Fibroblast of lung (primary cell): Measurements from ENCODE around the gene DLGAP1. TPM values are rescaled to one million over a fixed set of nuclear protein-coding genes. Genes with fewer than 3 reads are reported as not detected.

Source experiments
- DNase-seq, 2 donors: peaks; one replicate each; pipeline versions ENCODE4 v3.0.0 to v3.0.0-alpha.2; 2010; ENCODE audit warnings: low read depth in 2 of 2
- H2AFZ ChIP-seq: 2 replicates; pipeline ENCODE4 v1.5.1; 2012; ENCODE audit warnings: low read length, control low read depth, inconsistent platforms
- H3K27ac ChIP-seq: 2 replicates; pipeline ENCODE4 v1.5.1; 2011; ENCODE audit warnings: low read length, control low read depth; ENCODE audit not compliant: insufficient read depth
- H3K27me3 ChIP-seq: 2 replicates; pipeline ENCODE4 v1.5.1; 2011; ENCODE audit warnings: mild to moderate bottlenecking, low read length; ENCODE audit not compliant: control insufficient read depth, insufficient read depth
- H3K36me3 ChIP-seq: 2 replicates; pipeline ENCODE4 v1.5.1; 2011; ENCODE audit warnings: low read length; ENCODE audit not compliant: control insufficient read depth, insufficient read depth
- H3K4me1 ChIP-seq: 2 replicates; pipeline ENCODE4 v1.5.1; 2011; ENCODE audit warnings: low read length; ENCODE audit not compliant: control insufficient read depth, insufficient read depth; ENCODE audit errors: extremely low read depth
- H3K4me2 ChIP-seq: 2 replicates; pipeline ENCODE4 v1.5.1; 2011; ENCODE audit warnings: low read length, control low read depth; ENCODE audit not compliant: insufficient read depth; ENCODE audit errors: extremely low read depth
- H3K4me3 ChIP-seq, 4 experiments: fragments of 200-600 bp in 1 of 4; sonication (generic) in 1 of 4; replicated peaks in 1 of 4; 2 replicates each; pipeline ENCODE4 v1.5.1; 2011 to 2016; ENCODE audit warnings: low read length in 4 of 4, low read depth in 3 of 4, mild to moderate bottlenecking in 3 of 4, control low read depth in 2 of 4, inconsistent platforms in 1 of 4, mixed read lengths in 1 of 4; ENCODE audit not compliant: insufficient read depth in 1 of 4; ENCODE audit errors: control extremely low read depth in 1 of 4
- H3K79me2 ChIP-seq: 2 replicates; pipeline ENCODE4 v1.5.1; 2012; ENCODE audit warnings: mild to moderate bottlenecking, low read length, inconsistent platforms; ENCODE audit not compliant: control insufficient read depth, insufficient read depth
- H3K9ac ChIP-seq: 2 replicates; pipeline ENCODE4 v1.5.1; 2011; ENCODE audit warnings: mild to moderate bottlenecking, low read length, control low read depth; ENCODE audit not compliant: insufficient read depth
- H3K9me3 ChIP-seq: 2 replicates; pipeline ENCODE4 v1.5.1; 2012; ENCODE audit warnings: low read depth, low read length; ENCODE audit not compliant: control insufficient read depth, insufficient read depth
- H4K20me1 ChIP-seq: 2 replicates; pipeline ENCODE4 v1.5.1; 2011; ENCODE audit warnings: low read length; ENCODE audit not compliant: control insufficient read depth, insufficient read depth; ENCODE audit errors: extremely low read depth
- EZH2 ChIP-seq: IDR thresholded peaks from 2 replicates; pipeline ENCODE4 v1.5.1; 2012; ENCODE audit warnings: low read length, control low read depth, mild to moderate bottlenecking; ENCODE audit errors: missing control alignments
- polyA plus RNA-seq, 2 donors: library from polyadenylated mRNA; depleted of rRNA in 1 of 2; stranded (reverse) in 1 of 2; unstranded in 1 of 2; fragments of >200 nt; gene quantifications; 2 replicates each; pipeline ENCODE4 v1.2.1, GENCODE V29; 2011 to 2012; ENCODE audit warnings: missing spikeins in 1 of 2
- total RNA-seq: library from RNA; depleted of rRNA; stranded (reverse); fragments of >200 nt; gene quantifications from 2 replicates; pipeline ENCODE4 v1.2.1, GENCODE V29; 2014
- TF ChIP-seq, protein P1 (sequence below), 2 donors: IDR thresholded peaks in 1 of 2; conservative IDR thresholded peaks in 1 of 2; 1 replicate in 1 of 2; 2 replicates in 1 of 2; pipeline ENCODE4 v1.5.1; 2011 to 2012; ENCODE audit warnings: low read length in 2 of 2, control low read depth in 1 of 2, inconsistent platforms in 1 of 2, low read depth in 1 of 2, mild to moderate bottlenecking in 1 of 2

Gene DLGAP1
- total and polyA plus RNA-seq, 2 donors (not counting 1 experiment from before 2014, with no cell fraction given) = 0.16 to 0.17 TPM

DNA sequence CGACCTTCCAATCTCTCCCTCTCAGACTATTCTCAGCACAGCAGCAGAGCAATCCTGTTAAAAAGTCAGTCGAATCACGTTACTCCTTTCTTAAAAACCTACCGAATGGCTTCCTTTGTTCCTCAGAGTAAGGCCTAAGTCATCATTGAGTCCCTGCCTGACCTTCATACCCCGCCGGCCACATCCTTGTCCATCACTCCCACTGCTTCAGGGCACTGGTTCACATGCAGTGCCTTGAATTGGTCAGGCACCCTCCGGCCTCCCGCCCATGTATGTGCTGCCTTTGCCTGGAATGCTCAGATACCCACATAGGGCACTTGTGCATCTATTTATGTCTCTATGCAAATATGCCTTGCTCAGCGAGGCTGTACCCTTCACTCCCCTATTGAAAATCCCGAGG, 206.4 kb downstream of the DLGAP1 start:
- H3K9me3 ChIP-seq = no peaks in the 10 kb centered on the region
- no peaks in the 10 kb centered on the region for H3K27me3 ChIP-seq
- H3K27ac ChIP-seq = no peak overlapping the region
- H3K79me2 ChIP-seq = no peaks in the 10 kb centered on the region
- no peaks in the 10 kb centered on the region for H4K20me1 ChIP-seq
- H3K4me3 ChIP-seq = no peak overlapping the region
- H3K9ac ChIP-seq = no peak overlapping the region
- TF ChIP-seq EZH2 = no peak
- TF ChIP-seq, protein P1, sequence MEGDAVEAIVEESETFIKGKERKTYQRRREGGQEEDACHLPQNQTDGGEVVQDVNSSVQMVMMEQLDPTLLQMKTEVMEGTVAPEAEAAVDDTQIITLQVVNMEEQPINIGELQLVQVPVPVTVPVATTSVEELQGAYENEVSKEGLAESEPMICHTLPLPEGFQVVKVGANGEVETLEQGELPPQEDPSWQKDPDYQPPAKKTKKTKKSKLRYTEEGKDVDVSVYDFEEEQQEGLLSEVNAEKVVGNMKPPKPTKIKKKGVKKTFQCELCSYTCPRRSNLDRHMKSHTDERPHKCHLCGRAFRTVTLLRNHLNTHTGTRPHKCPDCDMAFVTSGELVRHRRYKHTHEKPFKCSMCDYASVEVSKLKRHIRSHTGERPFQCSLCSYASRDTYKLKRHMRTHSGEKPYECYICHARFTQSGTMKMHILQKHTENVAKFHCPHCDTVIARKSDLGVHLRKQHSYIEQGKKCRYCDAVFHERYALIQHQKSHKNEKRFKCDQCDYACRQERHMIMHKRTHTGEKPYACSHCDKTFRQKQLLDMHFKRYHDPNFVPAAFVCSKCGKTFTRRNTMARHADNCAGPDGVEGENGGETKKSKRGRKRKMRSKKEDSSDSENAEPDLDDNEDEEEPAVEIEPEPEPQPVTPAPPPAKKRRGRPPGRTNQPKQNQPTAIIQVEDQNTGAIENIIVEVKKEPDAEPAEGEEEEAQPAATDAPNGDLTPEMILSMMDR (conservative IDR thresholded peaks at IDR 0.05 in 1 of 2, IDR thresholded peaks at IDR 0.05 in 1 of 2; ENCODE audit: low read depth in 1 of 2, low read length in 2 of 2) = no peak
- no peak overlapping the region for H3K4me2 ChIP-seq
- no peaks in the 10 kb centered on the region for H3K36me3 ChIP-seq
- DNase-seq = no peak
- no peak overlapping the region for H2AFZ ChIP-seq
- H3K4me1 ChIP-seq = no peaks in the 10 kb centered on the region

DNA sequence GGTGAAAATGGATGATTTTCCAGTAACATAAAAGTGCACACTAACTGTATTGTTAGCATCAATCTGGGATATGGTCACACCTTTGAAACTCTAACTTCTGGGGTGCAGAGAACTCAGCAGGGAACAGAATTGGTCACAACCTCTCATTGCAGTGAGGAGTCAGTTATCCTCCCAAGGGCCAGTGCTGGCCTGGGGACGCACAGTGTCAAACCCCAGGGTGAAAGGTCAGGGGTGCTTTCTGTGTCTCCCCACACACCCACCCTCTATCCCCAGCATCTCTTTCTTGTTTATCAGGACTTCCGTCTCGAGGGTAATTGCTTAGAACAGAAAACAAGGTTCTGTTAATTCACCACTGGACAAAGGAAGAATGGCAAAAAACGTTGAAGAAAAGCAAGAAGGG, 208.7 kb downstream of the DLGAP1 start:
- no peak for DNase-seq
- Histone ChIP-seq H3K4me1 (no peaks in the 10 kb centered on the region), H3K4me2 (no peak overlapping the region), H3K79me2 (no peaks in the 10 kb centered on the region), H3K27ac (no peak overlapping the region), H4K20me1 (no peaks in the 10 kb centered on the region), H3K36me3 (no peaks in the 10 kb centered on the region), H2AFZ (no peak overlapping the region), H3K9ac (no peak overlapping the region), H3K4me3 (no peak overlapping the region), H3K9me3 (no peaks in the 10 kb centered on the region), H3K27me3 (no peaks in the 10 kb centered on the region)
- TF ChIP-seq, protein P1 (conservative IDR thresholded peaks at IDR 0.05 in 1 of 2, IDR thresholded peaks at IDR 0.05 in 1 of 2; ENCODE audit: low read depth in 1 of 2, low read length in 2 of 2) = no peak
- TF ChIP-seq EZH2 = no peak

DNA sequence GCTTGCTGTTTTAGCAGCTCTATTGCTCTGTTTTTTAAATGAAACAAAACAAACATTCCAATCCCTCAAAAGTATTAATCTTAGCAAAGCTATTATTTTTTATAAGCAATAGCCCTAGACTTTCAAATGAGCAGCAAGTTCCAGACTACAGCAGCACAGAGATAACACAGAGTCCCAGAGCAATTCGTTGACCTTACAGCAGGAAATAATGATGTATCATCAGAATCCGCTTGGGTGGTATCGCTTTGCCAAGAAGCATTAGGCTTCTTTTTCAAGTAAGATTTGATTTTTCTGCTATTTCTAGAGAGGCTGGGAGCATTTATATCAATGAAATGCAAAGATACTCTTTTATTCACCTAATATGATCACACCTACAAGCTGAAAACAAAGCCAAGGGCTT, 209.7 kb downstream of the DLGAP1 start:
- no peak overlapping the region for H3K4me2 ChIP-seq
- TF ChIP-seq EZH2 = no peak
- TF ChIP-seq, protein P1 (conservative IDR thresholded peaks at IDR 0.05 in 1 of 2, IDR thresholded peaks at IDR 0.05 in 1 of 2; ENCODE audit: low read depth in 1 of 2, low read length in 2 of 2) = no peak
- no peaks in the 10 kb centered on the region for H4K20me1 ChIP-seq
- DNase-seq = no peak
- H3K9ac ChIP-seq = no peak overlapping the region
- H2AFZ ChIP-seq = no peak overlapping the region
- H3K4me1 ChIP-seq = no peaks in the 10 kb centered on the region
- H3K9me3 ChIP-seq = no peaks in the 10 kb centered on the region
- no peaks in the 10 kb centered on the region for H3K36me3 ChIP-seq
- H3K27ac ChIP-seq = no peak overlapping the region
- no peaks in the 10 kb centered on the region for H3K27me3 ChIP-seq
- no peaks in the 10 kb centered on the region for H3K79me2 ChIP-seq
- no peak overlapping the region for H3K4me3 ChIP-seq
